ENCODE measurements around the gene GPC1.

DNA sequence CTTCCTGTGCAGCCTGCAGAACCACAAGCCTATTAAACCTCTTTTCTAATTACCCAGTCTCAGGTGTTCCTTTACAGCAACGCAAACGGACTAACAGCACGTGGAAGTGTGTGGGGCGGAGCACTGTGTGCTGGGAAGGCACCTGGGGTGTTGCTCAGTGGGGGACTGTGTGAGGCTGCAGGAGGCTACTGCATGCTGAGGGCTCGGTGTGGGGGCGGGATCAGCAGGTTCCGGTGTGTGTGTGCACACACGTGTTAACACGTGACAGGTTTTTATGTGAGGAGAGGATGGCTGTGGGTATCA is 63.4 kb downstream of the GPC1 start:
- TF ChIP-seq, protein P1, sequence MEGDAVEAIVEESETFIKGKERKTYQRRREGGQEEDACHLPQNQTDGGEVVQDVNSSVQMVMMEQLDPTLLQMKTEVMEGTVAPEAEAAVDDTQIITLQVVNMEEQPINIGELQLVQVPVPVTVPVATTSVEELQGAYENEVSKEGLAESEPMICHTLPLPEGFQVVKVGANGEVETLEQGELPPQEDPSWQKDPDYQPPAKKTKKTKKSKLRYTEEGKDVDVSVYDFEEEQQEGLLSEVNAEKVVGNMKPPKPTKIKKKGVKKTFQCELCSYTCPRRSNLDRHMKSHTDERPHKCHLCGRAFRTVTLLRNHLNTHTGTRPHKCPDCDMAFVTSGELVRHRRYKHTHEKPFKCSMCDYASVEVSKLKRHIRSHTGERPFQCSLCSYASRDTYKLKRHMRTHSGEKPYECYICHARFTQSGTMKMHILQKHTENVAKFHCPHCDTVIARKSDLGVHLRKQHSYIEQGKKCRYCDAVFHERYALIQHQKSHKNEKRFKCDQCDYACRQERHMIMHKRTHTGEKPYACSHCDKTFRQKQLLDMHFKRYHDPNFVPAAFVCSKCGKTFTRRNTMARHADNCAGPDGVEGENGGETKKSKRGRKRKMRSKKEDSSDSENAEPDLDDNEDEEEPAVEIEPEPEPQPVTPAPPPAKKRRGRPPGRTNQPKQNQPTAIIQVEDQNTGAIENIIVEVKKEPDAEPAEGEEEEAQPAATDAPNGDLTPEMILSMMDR (IDR thresholded peaks at IDR 0.05), result no peak
- TF ChIP-seq EZH2 (IDR thresholded peaks at IDR 0.05; ENCODE audit: borderline replicate concordance, insufficient read depth, low read depth, low read length, poor library complexity, severe bottlenecking), result no peak
